Heart left ventricle (tissue), 13 donors: ENCODE data around the gene ARHGAP29.

Experiments used
- CTCF ChIP-seq, 12 donors: fragments of 200-600 bp; sonication (generic) in 4 of 12; IDR thresholded peaks; one replicate each; pipeline versions ENCODE4 v1.5.0 to v1.8.0; 2018 to 2022; ENCODE audit warnings: antibody characterized with exemption in 12 of 12, mild to moderate bottlenecking in 5 of 12
- POLR2A ChIP-seq, 2 donors: fragments of 450-650 bp; IDR thresholded peaks; one replicate each; pipeline ENCODE4 v1.6.1; 2017; ENCODE audit warnings: antibody characterized with exemption in 2 of 2, mild to moderate bottlenecking in 2 of 2, moderate library complexity in 2 of 2
- donor health status: ischemic (EF 13 %, LVEDD 7.1; RV severe dilation, severe dysfunction).
- donor health status: DM: no; HTN: yes; CAD: no.
- donor health status: DM: no; HTN: no; CAD: no.
- donor health status: ischemic (EF 25% LVEDD 6.9; RV normal size, moderate dysfunction).
- donor health status: ischemic (EF 25% LVEDD 5.7; RV mildly dilated, moderate dysfunction).
- donor health status: ischemic (EF 35%, LVEDD 5.7; RV mildly dilated, moderate dysfunction).
- donor health status: nonischemic (EF 11% LVEDD 7.7; RV severe dilation, severe dysfunction).
- donor health status: DM: yes; HTN: yes; CAD: no.
- donor health status: PGD.
- donor health status: ischemic (EF 29% LVEDD 5.4; RV normal size, mild dysfunction).
- donor health status: nonischemic (EF 23%, LVEDD 6.1; RV moderate dilation, normal function).

- TF ChIP-seq CTCF (IDR thresholded peaks at IDR 0.05): no peak
- TF ChIP-seq POLR2A (IDR thresholded peaks at IDR 0.05): no peak
Measured at GRCh38 chr1:94207695-94208094, 29.7 kb downstream of the ARHGAP29 start.
